SK-N-SH (cell line): ENCODE measurements around the gene TUFT1.

Source experiments
- EZH2phosphoT487 ChIP-seq: fragments of 200-600 bp; sonication (generic); IDR thresholded peaks from 2 replicates; pipeline ENCODE4 v1.6.1; 2017; ENCODE audit warnings: low read depth, mixed run types, mild to moderate bottlenecking, antibody characterized with exemption, moderate library complexity, borderline replicate concordance
- NFIC ChIP-seq: IDR thresholded peaks from 2 replicates; pipeline ENCODE4 v1.4.0; 2012; ENCODE audit warnings: borderline replicate concordance
- POLR2AphosphoS5 ChIP-seq: IDR thresholded peaks from 2 replicates; pipeline ENCODE4 v1.6.1; 2012; ENCODE audit warnings: low read depth, low read length
- RAD21 ChIP-seq: IDR thresholded peaks from 2 replicates; pipeline ENCODE4 v1.6.1; 2012; ENCODE audit warnings: mild to moderate bottlenecking, low read length
- RFX5 ChIP-seq: IDR thresholded peaks from 2 replicates; pipeline ENCODE4 v1.6.1; 2012; ENCODE audit warnings: mild to moderate bottlenecking, improper control_type of control experiment, low read length
- TAF1 ChIP-seq: IDR thresholded peaks from 2 replicates; pipeline ENCODE4 v1.6.1; 2012; ENCODE audit warnings: low read depth, mild to moderate bottlenecking, low read length, moderate library complexity, borderline replicate concordance
- TF ChIP-seq, protein P1 (sequence below): fragments of 200-600 bp; sonication (generic); IDR thresholded peaks from 2 replicates; pipeline ENCODE4 v1.6.1; 2017; ENCODE audit warnings: antibody characterized with exemption, mild to moderate bottlenecking, moderate library complexity
- TF ChIP-seq, protein P2 (sequence below): fragments of 150-350 bp; IDR thresholded peaks from 2 replicates; pipeline ENCODE4 v1.6.1; 2017; ENCODE audit warnings: antibody characterized with exemption, low read length, low read depth, borderline replicate concordance
- TF ChIP-seq, protein P3 (sequence below): IDR thresholded peaks from 2 replicates; pipeline ENCODE4 v1.4.0; 2012; ENCODE audit warnings: low read depth

GRCh38 chr1:151494741-151495281 is 45.3 kb upstream of the TUFT1 start:
- TF ChIP-seq RAD21 (no peak), EZH2phosphoT487 (no peak), RFX5 (no peak), TAF1 (no peak), POLR2AphosphoS5 (peak; percentile 24; the same call in 1 of the 2 replicates), NFIC (peak; percentile 82)
- TF ChIP-seq, protein P1, sequence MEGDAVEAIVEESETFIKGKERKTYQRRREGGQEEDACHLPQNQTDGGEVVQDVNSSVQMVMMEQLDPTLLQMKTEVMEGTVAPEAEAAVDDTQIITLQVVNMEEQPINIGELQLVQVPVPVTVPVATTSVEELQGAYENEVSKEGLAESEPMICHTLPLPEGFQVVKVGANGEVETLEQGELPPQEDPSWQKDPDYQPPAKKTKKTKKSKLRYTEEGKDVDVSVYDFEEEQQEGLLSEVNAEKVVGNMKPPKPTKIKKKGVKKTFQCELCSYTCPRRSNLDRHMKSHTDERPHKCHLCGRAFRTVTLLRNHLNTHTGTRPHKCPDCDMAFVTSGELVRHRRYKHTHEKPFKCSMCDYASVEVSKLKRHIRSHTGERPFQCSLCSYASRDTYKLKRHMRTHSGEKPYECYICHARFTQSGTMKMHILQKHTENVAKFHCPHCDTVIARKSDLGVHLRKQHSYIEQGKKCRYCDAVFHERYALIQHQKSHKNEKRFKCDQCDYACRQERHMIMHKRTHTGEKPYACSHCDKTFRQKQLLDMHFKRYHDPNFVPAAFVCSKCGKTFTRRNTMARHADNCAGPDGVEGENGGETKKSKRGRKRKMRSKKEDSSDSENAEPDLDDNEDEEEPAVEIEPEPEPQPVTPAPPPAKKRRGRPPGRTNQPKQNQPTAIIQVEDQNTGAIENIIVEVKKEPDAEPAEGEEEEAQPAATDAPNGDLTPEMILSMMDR: no peak
- TF ChIP-seq, protein P2, sequence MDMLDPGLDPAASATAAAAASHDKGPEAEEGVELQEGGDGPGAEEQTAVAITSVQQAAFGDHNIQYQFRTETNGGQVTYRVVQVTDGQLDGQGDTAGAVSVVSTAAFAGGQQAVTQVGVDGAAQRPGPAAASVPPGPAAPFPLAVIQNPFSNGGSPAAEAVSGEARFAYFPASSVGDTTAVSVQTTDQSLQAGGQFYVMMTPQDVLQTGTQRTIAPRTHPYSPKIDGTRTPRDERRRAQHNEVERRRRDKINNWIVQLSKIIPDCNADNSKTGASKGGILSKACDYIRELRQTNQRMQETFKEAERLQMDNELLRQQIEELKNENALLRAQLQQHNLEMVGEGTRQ: no peak
- TF ChIP-seq, protein P3, sequence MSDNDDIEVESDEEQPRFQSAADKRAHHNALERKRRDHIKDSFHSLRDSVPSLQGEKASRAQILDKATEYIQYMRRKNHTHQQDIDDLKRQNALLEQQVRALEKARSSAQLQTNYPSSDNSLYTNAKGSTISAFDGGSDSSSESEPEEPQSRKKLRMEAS: no peak
